Mesenchymal stem cell (in vitro differentiated cells and primary cell): Measurements from ENCODE around the gene FOXN1.

Experiments used
- DNase-seq: peaks from one replicate; pipeline ENCODE4 v3.0.0-alpha.2; 2013
- H2AFZ ChIP-seq: one replicate; pipeline ENCODE4 v1.6.1; 2013; ENCODE audit warnings: low read depth, mild to moderate bottlenecking, control low read depth, inconsistent platforms, low read length, moderate library complexity
- H2AK5ac ChIP-seq: 2 replicates; pipeline ENCODE4 v1.6.1; 2013; ENCODE audit warnings: low read length, moderate library complexity, mild to moderate bottlenecking, inconsistent platforms; ENCODE audit not compliant: severe bottlenecking
- H2BK120ac ChIP-seq: one replicate; pipeline ENCODE4 v1.6.1; 2013; ENCODE audit warnings: low read depth, mild to moderate bottlenecking, inconsistent platforms, low read length, moderate library complexity
- H2BK12ac ChIP-seq, 2 experiments: one replicate each; pipeline ENCODE4 v1.6.1; 2013; ENCODE audit warnings: inconsistent platforms in 2 of 2, low read length in 2 of 2, mild to moderate bottlenecking in 2 of 2, moderate library complexity in 2 of 2, control low read depth in 1 of 2
- H2BK15ac ChIP-seq: one replicate; pipeline ENCODE4 v1.6.1; 2013; ENCODE audit warnings: mild to moderate bottlenecking, low read depth, inconsistent platforms; ENCODE audit not compliant: poor library complexity, severe bottlenecking
- H2BK5ac ChIP-seq: 2 replicates; pipeline ENCODE4 v1.6.1; 2013; ENCODE audit warnings: low read depth, mild to moderate bottlenecking, low read length, control low read depth, inconsistent platforms; ENCODE audit not compliant: poor library complexity, severe bottlenecking
- H3K14ac ChIP-seq, 2 experiments: one replicate each; pipeline ENCODE4 v1.6.1; 2013; ENCODE audit warnings: inconsistent platforms in 2 of 2, low read length in 2 of 2, control low read depth in 1 of 2, mild to moderate bottlenecking in 1 of 2, moderate library complexity in 1 of 2
- H3K18ac ChIP-seq, 2 experiments: one replicate each; pipeline ENCODE4 v1.6.1; 2013; ENCODE audit warnings: inconsistent platforms in 2 of 2, low read length in 2 of 2, control low read depth in 1 of 2, low read depth in 1 of 2, mild to moderate bottlenecking in 1 of 2
- H3K23ac ChIP-seq, 2 experiments: one replicate each; pipeline ENCODE4 v1.6.1; 2013; ENCODE audit warnings: inconsistent platforms in 2 of 2, low read length in 2 of 2, mild to moderate bottlenecking in 2 of 2, moderate library complexity in 2 of 2, control low read depth in 1 of 2
- H3K27ac ChIP-seq: 2 replicates; pipeline ENCODE4 v1.5.1; 2013; ENCODE audit warnings: mild to moderate bottlenecking, moderate library complexity, low read length, control low read depth, inconsistent platforms; ENCODE audit not compliant: poor library complexity, severe bottlenecking
- H3K27me3 ChIP-seq, 2 experiments: 2 replicates each; pipeline versions ENCODE4 v1.6.1 to v1.7.0; 2013; ENCODE audit warnings: low read length in 2 of 2, mild to moderate bottlenecking in 2 of 2, moderate library complexity in 2 of 2, control low read depth in 1 of 2, inconsistent platforms in 1 of 2; ENCODE audit not compliant: control insufficient read depth in 1 of 2, insufficient read depth in 1 of 2
- H3K36me3 ChIP-seq, 2 experiments: 2 replicates each; pipeline versions ENCODE4 v1.6.1 to v1.7.0; 2013; ENCODE audit warnings: low read length in 2 of 2, control low read depth in 1 of 2, inconsistent platforms in 1 of 2, low read depth in 1 of 2, mild to moderate bottlenecking in 1 of 2; ENCODE audit not compliant: insufficient read depth in 2 of 2, control insufficient read depth in 1 of 2
- H3K4ac ChIP-seq, 2 experiments: one replicate each; pipeline ENCODE4 v1.6.1; 2013; ENCODE audit warnings: inconsistent platforms in 2 of 2, low read length in 2 of 2, mild to moderate bottlenecking in 2 of 2, moderate library complexity in 2 of 2, control low read depth in 1 of 2, low read depth in 1 of 2
- H3K4me1 ChIP-seq: 2 replicates; pipeline ENCODE4 v1.6.1; 2013; ENCODE audit warnings: low read depth, low read length, control low read depth; ENCODE audit not compliant: control insufficient read depth, insufficient read depth
- H3K4me2 ChIP-seq: 2 replicates; pipeline ENCODE4 v1.6.1; 2013; ENCODE audit warnings: low read length, mild to moderate bottlenecking, inconsistent platforms; ENCODE audit not compliant: poor library complexity, severe bottlenecking
- H3K4me3 ChIP-seq, 2 experiments: 2 replicates each; pipeline versions ENCODE4 v1.5.1 to v1.7.0; 2013; ENCODE audit warnings: low read length in 2 of 2, mild to moderate bottlenecking in 2 of 2, control low read depth in 1 of 2, low read depth in 1 of 2; ENCODE audit not compliant: insufficient read depth in 1 of 2
- H3K79me1 ChIP-seq: replicated peaks from 2 replicates; pipeline ENCODE4 v1.6.1; 2013; ENCODE audit warnings: mild to moderate bottlenecking, control low read depth, low read length, inconsistent platforms; ENCODE audit not compliant: poor library complexity, severe bottlenecking
- H3K9ac ChIP-seq: 2 replicates; pipeline ENCODE4 v1.7.0; 2013; ENCODE audit warnings: mild to moderate bottlenecking, low read length, moderate library complexity
- H3K9me3 ChIP-seq: 2 replicates; pipeline ENCODE4 v1.7.0; 2013; ENCODE audit warnings: mild to moderate bottlenecking, low read length; ENCODE audit not compliant: control insufficient read depth
- H4K8ac ChIP-seq: one replicate; pipeline ENCODE4 v1.6.1; 2013; ENCODE audit warnings: inconsistent platforms, mild to moderate bottlenecking, low read length, moderate library complexity
- H4K91ac ChIP-seq: one replicate; pipeline ENCODE4 v1.6.1; 2013; ENCODE audit warnings: mild to moderate bottlenecking, low read length, inconsistent platforms
- WGBS: methylation state at CpG from one replicate; pipeline ENCODE4 v1.1.7; 2013; ENCODE audit warnings: mixed read lengths; 5-methylcytosine and 5-hydroxymethylcytosine counted together

The FOXN1 gene

DNA sequence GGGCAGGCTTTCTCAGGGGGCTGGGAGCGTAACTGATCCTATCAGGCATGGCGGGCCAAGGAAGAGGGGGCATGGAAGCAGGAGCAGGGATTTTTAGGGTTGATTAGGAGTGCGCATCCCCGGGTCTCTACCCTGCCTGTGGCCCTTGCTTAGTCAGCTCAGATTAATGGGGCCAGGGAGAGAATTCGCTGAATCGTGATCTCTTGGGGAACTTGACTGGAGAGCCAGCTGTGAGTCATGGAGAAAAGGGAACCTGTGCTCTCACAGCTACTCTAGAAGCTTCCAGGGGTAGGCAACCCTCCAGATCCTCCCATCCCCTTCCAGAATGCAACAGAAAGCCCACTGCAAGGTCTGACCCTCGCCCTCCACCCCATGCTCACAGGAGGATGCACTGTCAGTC lies 3.6 kb downstream of the FOXN1 start:
- Histone ChIP-seq H3K23ac (no peak overlapping the region), H2BK5ac (no peak overlapping the region), H2AFZ (no peak overlapping the region), H2BK120ac (no peak overlapping the region), H3K4me2 (no peak overlapping the region), H2BK12ac (no peak overlapping the region), H3K27me3 (peaks cover 89 to 93% of the 10 kb centered on the region in 2 experiments), H3K14ac (no peak overlapping the region), H2BK15ac (no peak overlapping the region), H2AK5ac (no peak overlapping the region), H4K8ac (no peak overlapping the region), H3K9ac (no peak overlapping the region), H3K79me1 (no peaks in the 10 kb centered on the region), H3K4me3 (no peak overlapping the region), H3K18ac (no peak overlapping the region), H4K91ac (no peak overlapping the region), H3K4me1 (peaks cover 4% of the 10 kb centered on the region), H3K4ac (no peak overlapping the region), H3K36me3 (no peaks in the 10 kb centered on the region), H3K27ac (no peak overlapping the region), H3K9me3 (no peaks in the 10 kb centered on the region)
- DNase-seq: no peak
- WGBS: 83% methylated on average over 5 of the region's 7 CpGs

DNA sequence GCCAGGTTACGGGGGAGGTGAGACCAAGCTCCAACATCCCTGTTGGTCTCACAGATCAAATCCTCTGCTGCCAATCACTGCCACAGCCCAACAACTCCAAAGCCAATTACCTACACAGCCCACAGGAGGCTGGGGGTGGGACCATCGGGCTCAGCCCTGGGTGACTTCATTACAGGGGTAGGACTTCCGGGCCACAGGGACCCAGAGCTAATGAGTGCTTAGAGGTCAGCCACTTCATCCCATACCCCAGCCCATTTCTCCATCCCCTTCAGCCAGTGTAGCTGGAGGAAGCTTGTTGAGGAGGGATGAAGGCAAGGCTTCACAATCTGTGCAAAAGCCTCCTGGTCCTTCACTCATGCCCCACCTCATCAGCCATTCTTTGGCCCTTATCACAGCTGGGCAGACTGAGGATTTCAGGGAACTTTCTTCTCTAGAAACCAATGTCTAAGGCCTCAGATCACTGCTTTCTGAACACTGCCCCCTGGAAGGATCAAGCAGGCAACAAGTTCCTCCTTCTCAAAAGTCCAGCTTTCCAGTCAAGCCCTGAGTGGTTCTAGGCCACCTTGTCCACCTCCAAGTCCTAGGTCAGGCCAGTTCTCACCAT lies 5.8 kb downstream of the FOXN1 start:
- Histone ChIP-seq H4K91ac (no peak overlapping the region), H3K14ac (no peak overlapping the region), H4K8ac (no peak overlapping the region), H3K36me3 (no peaks in the 10 kb centered on the region), H3K27me3 (peaks cover 78 to 87% of the 10 kb centered on the region in 2 experiments), H3K23ac (no peak overlapping the region), H3K4ac (no peak overlapping the region), H2BK12ac (no peak overlapping the region), H2BK15ac (no peak overlapping the region), H3K27ac (no peak overlapping the region), H3K79me1 (no peaks in the 10 kb centered on the region), H3K4me3 (no peak overlapping the region), H3K4me2 (no peak overlapping the region), H3K9ac (no peak overlapping the region), H3K4me1 (peaks cover 4% of the 10 kb centered on the region), H3K9me3 (no peaks in the 10 kb centered on the region), H2AFZ (no peak overlapping the region), H2AK5ac (no peak overlapping the region), H2BK120ac (no peak overlapping the region), H2BK5ac (no peak overlapping the region), H3K18ac (no peak overlapping the region)
- DNase-seq: no peak
- WGBS: 68% methylated on average over 3 of the region's 3 CpGs

DNA sequence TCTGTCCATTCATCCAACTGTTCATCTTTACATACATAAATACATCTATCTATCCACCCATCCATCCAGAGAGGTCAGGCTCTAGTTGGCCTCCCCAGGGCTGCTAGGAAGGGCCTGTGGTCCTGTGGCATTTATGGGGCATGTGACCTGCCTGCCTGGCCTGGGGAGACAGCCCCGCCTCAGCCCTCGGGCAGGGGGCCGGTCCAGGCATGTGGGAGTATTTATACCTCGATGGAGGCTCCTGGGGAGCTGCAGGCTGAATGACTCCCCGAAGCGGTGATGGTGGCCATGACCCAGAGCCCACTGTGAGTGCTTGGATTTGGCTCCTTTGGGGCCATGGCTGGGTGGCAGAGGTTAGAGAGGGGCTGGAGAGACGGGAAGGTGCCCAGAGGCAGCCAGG lies 7.3 kb downstream of the FOXN1 start:
- 81% methylated on average over 7 of the region's 7 CpGs for WGBS
- Histone ChIP-seq H3K4me3 (no peak overlapping the region), H3K9ac (no peak overlapping the region), H2BK15ac (no peak overlapping the region), H4K91ac (no peak overlapping the region), H2BK120ac (no peak overlapping the region), H3K4ac (no peak overlapping the region), H3K23ac (no peak overlapping the region), H2AFZ (no peak overlapping the region), H3K27ac (no peak overlapping the region), H2AK5ac (no peak overlapping the region), H3K14ac (no peak overlapping the region), H4K8ac (no peak overlapping the region), H3K9me3 (no peaks in the 10 kb centered on the region), H2BK12ac (no peak overlapping the region), H3K4me1 (peaks cover 4% of the 10 kb centered on the region), H3K4me2 (no peak overlapping the region), H3K79me1 (no peaks in the 10 kb centered on the region), H3K36me3 (no peaks in the 10 kb centered on the region), H3K27me3 (peaks cover 68 to 84% of the 10 kb centered on the region in 2 experiments), H3K18ac (no peak overlapping the region), H2BK5ac (no peak overlapping the region)
- DNase-seq: no peak

DNA sequence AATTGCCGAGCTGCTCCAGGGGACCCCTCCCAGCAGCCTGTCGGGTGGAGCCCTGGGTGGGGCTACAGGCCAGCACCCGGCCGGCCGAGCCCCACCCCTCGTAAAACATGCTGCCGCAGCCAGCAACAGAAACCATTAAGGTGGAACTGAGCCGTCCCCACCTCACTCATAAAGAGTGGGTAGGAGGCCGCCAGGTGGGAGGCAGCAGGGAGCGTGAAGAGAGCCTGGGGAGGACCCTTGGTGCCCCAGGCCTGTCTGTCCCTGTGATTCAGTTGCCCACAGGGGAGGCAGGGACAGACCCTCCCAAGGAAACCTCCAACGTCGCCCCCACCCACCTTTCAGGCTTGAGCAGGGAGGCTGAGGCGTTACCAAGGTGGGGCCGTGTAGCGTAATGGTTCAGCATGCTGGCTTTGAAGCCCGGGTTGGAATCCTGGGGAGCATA lies 8.4 kb downstream of the FOXN1 start:
- Histone ChIP-seq H3K79me1 (no peaks in the 10 kb centered on the region), H3K9me3 (no peaks in the 10 kb centered on the region), H3K4ac (no peak overlapping the region), H3K4me1 (peaks cover 4% of the 10 kb centered on the region), H3K36me3 (no peaks in the 10 kb centered on the region), H3K18ac (no peak overlapping the region), H3K4me3 (no peak overlapping the region), H2BK15ac (no peak overlapping the region), H3K23ac (no peak overlapping the region), H3K4me2 (no peak overlapping the region), H2BK120ac (no peak overlapping the region), H2BK12ac (no peak overlapping the region), H2AFZ (no peak overlapping the region), H3K27ac (no peak overlapping the region), H3K14ac (no peak overlapping the region), H4K91ac (no peak overlapping the region), H3K9ac (no peak overlapping the region), H2BK5ac (no peak overlapping the region), H4K8ac (no peak overlapping the region), H3K27me3 (peaks cover 64 to 82% of the 10 kb centered on the region in 2 experiments), H2AK5ac (no peak overlapping the region)
- WGBS: 76% methylated on average over 16 of the region's 16 CpGs
- no peak for DNase-seq
